ENCODE measurements around the gene CCDC97. TPM values are rescaled to one million over a fixed set of nuclear protein-coding genes. Genes with fewer than 3 reads are reported as not detected.

Gene CCDC97
- total and polyA plus RNA-seq, 4 donors: 7.0 to 24.3 (median 14.8) TPM

GRCh38 chr19:41303954-41304353, 6.0 kb upstream of the CCDC97 start:
- intact Hi-C loops (cut with DNase I): no loop called here

GRCh38 chr19:41304706-41305483, 5.1 kb upstream of the CCDC97 start:
- 65 to 69% methylated on average over 4 of the region's 4 CpGs for WGBS, 2 donors
- H3K4me3 ChIP-seq (ENCODE audit: low read length in 2 of 2): no peak overlapping the region
- no peaks in the 10 kb centered on the region for H3K27me3 ChIP-seq (ENCODE audit: control insufficient read depth in 1 of 2, insufficient read depth in 2 of 2, low read length in 1 of 2)
- ATAC-seq (ENCODE audit: low FRiP score) (no peak), DNase-seq (no peak)
- H3K36me3 ChIP-seq (ENCODE audit: control insufficient read depth in 1 of 2, insufficient read depth in 2 of 2, low read length in 1 of 2): peaks cover 2 to 14% of the 10 kb centered on the region in 2 donors
- intact Hi-C loops (cut with DNase I): loop anchor here in 1 of 2 donors (5.0 kb wide), 1 partner anchor 38 kb away; no protein-coding TSS in a partner anchor
- no peaks in the 10 kb centered on the region for H3K4me1 ChIP-seq (ENCODE audit: control insufficient read depth in 1 of 2, insufficient read depth in 2 of 2, low read length in 2 of 2)
- no peaks in the 10 kb centered on the region for H3K9me3 ChIP-seq (ENCODE audit: control insufficient read depth, low read length)
- no peak overlapping the region for H3K27ac ChIP-seq (ENCODE audit: low read depth in 1 of 2, low read length in 2 of 2)

More at GRCh38 chr19:41303954-41304353, 6.0 kb upstream of the CCDC97 start:
- Histone ChIP-seq H3K4me1 (ENCODE audit: control insufficient read depth in 1 of 2, insufficient read depth in 2 of 2, low read length in 2 of 2) (no peaks in the 10 kb centered on the region), H3K4me3 (ENCODE audit: low read length in 2 of 2) (no peak overlapping the region), H3K36me3 (ENCODE audit: control insufficient read depth in 1 of 2, insufficient read depth in 2 of 2, low read length in 1 of 2) (peaks cover 2 to 14% of the 10 kb centered on the region in 2 donors), H3K9me3 (ENCODE audit: control insufficient read depth, low read length) (no peaks in the 10 kb centered on the region), H3K27me3 (ENCODE audit: control insufficient read depth in 1 of 2, insufficient read depth in 2 of 2, low read length in 1 of 2) (no peaks in the 10 kb centered on the region), H3K27ac (ENCODE audit: low read depth in 1 of 2, low read length in 2 of 2) (no peak overlapping the region)
- ATAC-seq (ENCODE audit: low FRiP score) (no peak), DNase-seq (peak in 1 of 2 donors; percentile 70)
- 88 to 89% methylated on average over 14 of the region's 14 CpGs for WGBS, 2 donors

DNA sequence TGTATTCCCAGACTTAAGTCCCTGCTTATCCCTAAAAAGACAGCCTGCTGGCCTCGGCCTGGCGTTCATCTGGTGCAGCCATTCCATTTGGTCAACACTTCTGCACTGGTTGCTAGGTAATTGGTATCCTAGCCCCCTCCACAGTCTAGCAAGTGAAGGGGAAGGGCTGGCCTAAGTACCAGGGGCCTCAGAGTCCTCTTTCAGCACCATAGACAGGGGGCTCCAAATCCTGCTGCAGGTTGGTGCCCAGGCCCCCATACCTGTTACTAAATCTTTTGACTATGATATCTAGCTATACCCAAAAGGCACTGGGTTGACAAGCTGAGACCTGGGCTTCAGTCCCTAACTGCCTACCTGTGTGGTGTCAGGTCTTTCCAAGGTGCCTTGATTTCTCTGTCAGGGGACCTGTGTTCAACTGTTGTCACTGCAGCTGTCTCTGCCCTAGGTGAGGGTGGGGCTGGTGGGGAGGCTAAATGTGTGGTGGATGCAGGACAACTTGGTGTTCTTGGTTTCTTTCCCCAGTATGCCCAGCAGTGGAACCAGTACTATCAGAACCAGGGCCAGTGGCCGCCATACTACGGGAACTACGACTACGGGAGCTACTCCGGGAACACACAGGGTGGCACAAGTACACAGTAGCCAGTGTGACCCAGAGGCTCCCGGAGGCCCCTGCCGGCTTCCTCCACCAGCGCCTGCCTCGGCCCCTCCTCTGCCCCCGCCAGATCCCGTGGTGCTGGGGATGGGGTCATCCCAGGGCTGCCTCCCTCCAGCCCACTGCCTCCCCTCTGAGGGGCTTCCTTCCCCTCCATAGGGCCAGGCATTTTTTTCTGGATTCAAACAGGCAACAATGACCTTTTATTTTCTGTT, 3.8 kb upstream of the CCDC97 start:
- DNase-seq (peak; percentile 36 to 70), ATAC-seq (ENCODE audit: low FRiP score) (no peak)
- Histone ChIP-seq H3K4me3 (ENCODE audit: low read length in 2 of 2) (no peak overlapping the region), H3K27ac (ENCODE audit: low read depth in 1 of 2, low read length in 2 of 2) (no peak overlapping the region), H3K9me3 (ENCODE audit: control insufficient read depth, low read length) (no peaks in the 10 kb centered on the region), H3K36me3 (ENCODE audit: control insufficient read depth in 1 of 2, insufficient read depth in 2 of 2, low read length in 1 of 2) (peaks cover 2 to 12% of the 10 kb centered on the region in 2 donors), H3K4me1 (ENCODE audit: control insufficient read depth in 1 of 2, insufficient read depth in 2 of 2, low read length in 2 of 2) (no peaks in the 10 kb centered on the region), H3K27me3 (ENCODE audit: control insufficient read depth in 1 of 2, insufficient read depth in 2 of 2, low read length in 1 of 2) (no peaks in the 10 kb centered on the region)
- intact Hi-C loops (cut with DNase I): loop anchor here in 1 of 2 donors (5.0 kb wide), 1 partner anchor 39 kb away; no protein-coding TSS in a partner anchor
- WGBS, 2 donors: 75 to 77% methylated on average over 13 of the region's 13 CpGs

- Histone ChIP-seq H3K4me3 (ENCODE audit: low read length in 2 of 2) (no peak overlapping the region), H3K4me1 (ENCODE audit: control insufficient read depth in 1 of 2, insufficient read depth in 2 of 2, low read length in 2 of 2) (no peaks in the 10 kb centered on the region), H3K27ac (ENCODE audit: low read depth in 1 of 2, low read length in 2 of 2) (no peak overlapping the region), H3K27me3 (ENCODE audit: control insufficient read depth in 1 of 2, insufficient read depth in 2 of 2, low read length in 1 of 2) (no peaks in the 10 kb centered on the region), H3K36me3 (ENCODE audit: control insufficient read depth in 1 of 2, insufficient read depth in 2 of 2, low read length in 1 of 2) (peaks cover 2 to 12% of the 10 kb centered on the region in 2 donors), H3K9me3 (ENCODE audit: control insufficient read depth, low read length) (no peaks in the 10 kb centered on the region)
- DNase-seq: no peak
- intact Hi-C loops (cut with DNase I): loop anchor here in 1 of 2 donors (5.0 kb wide), 1 partner anchor 40 kb away; no protein-coding TSS in a partner anchor
- 57 to 73% methylated on average over 8 of the region's 8 CpGs for WGBS, 2 donors
- ATAC-seq (ENCODE audit: low FRiP score): no peak
Measured at GRCh38 chr19:41307090-41307875, 2.7 kb upstream of the CCDC97 start.

DNA sequence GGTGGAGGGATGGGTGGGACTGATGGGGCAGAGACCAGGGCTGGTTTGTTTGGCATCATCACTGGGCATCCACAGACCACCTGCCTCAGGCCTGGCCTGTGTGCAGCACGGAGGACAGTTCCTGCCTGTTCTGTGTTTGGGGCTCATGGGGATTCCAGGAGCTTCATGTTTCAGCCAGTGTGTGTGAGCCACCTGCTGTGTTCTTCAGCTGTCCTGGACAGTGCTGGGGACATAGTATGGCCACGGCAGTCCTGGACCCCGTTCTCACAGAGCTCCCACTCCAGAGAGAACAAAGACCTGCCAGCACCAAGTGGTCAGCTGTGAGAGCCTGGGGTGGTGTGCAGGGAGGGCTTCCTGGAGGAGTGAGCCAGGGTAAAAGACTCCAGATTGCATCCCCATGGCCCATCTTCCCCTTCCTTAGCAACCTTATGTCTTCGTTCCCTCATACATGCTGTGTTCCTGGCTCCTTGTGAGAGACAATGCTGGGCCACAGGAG, 2.0 kb upstream of the CCDC97 start:
- H3K4me3 ChIP-seq (ENCODE audit: low read length in 2 of 2): no peak overlapping the region
- H3K36me3 ChIP-seq (ENCODE audit: control insufficient read depth in 1 of 2, insufficient read depth in 2 of 2, low read length in 1 of 2): peaks cover 2 to 12% of the 10 kb centered on the region in 2 donors
- H3K27ac ChIP-seq (ENCODE audit: low read depth in 1 of 2, low read length in 2 of 2): peak overlapping the region in 1 of 2 donors; percentile 53
- H3K4me1 ChIP-seq (ENCODE audit: control insufficient read depth in 1 of 2, insufficient read depth in 2 of 2, low read length in 2 of 2): no peaks in the 10 kb centered on the region
- DNase-seq (peak; percentile 43 to 57), ATAC-seq (ENCODE audit: low FRiP score) (no peak)
- WGBS, 2 donors: 42 to 43% methylated on average over 4 of the region's 4 CpGs
- H3K27me3 ChIP-seq (ENCODE audit: control insufficient read depth in 1 of 2, insufficient read depth in 2 of 2, low read length in 1 of 2): no peaks in the 10 kb centered on the region
- no peaks in the 10 kb centered on the region for H3K9me3 ChIP-seq (ENCODE audit: control insufficient read depth, low read length)
- intact Hi-C loops (cut with DNase I): loop anchor here (2.0 to 5.0 kb wide), 3 partner anchors 41 to 103 kb away; partner anchors contain the start of gene HNRNPUL1 (in 1 of the 2)

- H3K4me3 ChIP-seq (ENCODE audit: low read length in 2 of 2): peak overlapping the region in 1 of 2 donors; percentile 8
- DNase-seq (peak; percentile 94 to 98), ATAC-seq (ENCODE audit: low FRiP score) (peak; percentile 88)
- H3K9me3 ChIP-seq (ENCODE audit: control insufficient read depth, low read length): no peaks in the 10 kb centered on the region
- H3K27ac ChIP-seq (ENCODE audit: low read depth in 1 of 2, low read length in 2 of 2): peak overlapping the region in 1 of 2 donors; percentile 92
- 16 to 20% methylated on average over 8 of the region's 8 CpGs for WGBS, 2 donors
- intact Hi-C loops (cut with DNase I): loop anchor here (2.0 to 5.0 kb wide), 3 partner anchors 41 to 104 kb away; partner anchors contain the start of gene HNRNPUL1 (in 1 of the 2)
- H3K27me3 ChIP-seq (ENCODE audit: control insufficient read depth in 1 of 2, insufficient read depth in 2 of 2, low read length in 1 of 2): no peaks in the 10 kb centered on the region
- H3K36me3 ChIP-seq (ENCODE audit: control insufficient read depth in 1 of 2, insufficient read depth in 2 of 2, low read length in 1 of 2): peaks cover 2 to 12% of the 10 kb centered on the region in 2 donors
- no peaks in the 10 kb centered on the region for H3K4me1 ChIP-seq (ENCODE audit: control insufficient read depth in 1 of 2, insufficient read depth in 2 of 2, low read length in 2 of 2)
Measured at GRCh38 chr19:41308450-41309179, 1.4 kb upstream of the CCDC97 start.

DNA sequence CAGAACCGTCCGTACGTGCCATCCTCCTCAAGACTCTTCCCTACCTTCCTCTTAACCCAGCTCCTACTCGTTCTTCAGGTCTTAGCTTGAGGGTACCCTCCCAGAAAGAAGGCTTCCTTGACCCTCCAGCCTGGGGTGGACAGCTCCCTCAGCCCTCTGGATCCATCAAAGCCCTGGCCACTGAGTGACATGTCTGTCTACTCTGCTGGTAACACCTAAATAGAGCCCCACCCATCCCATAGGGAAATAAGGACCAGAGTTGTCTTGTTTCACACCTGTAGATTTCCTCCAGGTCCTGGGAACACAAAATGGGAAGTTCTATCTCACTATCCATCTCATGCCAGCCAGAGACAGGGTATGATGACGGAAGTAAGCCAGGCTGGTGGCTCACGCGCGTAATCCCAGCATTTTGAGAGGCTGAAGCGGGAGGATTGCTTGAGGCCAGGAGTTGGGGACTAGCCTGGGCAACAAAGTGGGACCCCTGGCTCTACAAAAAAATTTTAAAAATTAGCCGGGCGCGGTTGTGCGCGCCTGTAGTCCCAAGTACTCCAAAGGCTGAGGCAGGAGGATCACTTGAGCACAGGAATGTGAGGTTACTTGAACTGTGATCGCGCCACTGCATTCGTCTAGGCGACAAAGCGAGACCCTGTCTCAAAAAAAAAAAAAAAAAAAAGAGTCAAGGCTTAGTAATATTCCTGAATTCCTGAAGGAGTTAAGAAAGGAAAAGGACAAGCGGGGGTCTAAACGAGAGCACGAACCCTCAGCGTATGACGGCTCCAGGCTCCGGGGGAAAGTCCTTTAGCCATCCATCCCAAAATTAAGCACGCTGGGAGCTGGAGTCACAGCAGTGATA, 566 bp upstream of the CCDC97 start:
- Histone ChIP-seq H3K9me3 (ENCODE audit: control insufficient read depth, low read length) (no peaks in the 10 kb centered on the region), H3K27me3 (ENCODE audit: control insufficient read depth in 1 of 2, insufficient read depth in 2 of 2, low read length in 1 of 2) (no peaks in the 10 kb centered on the region), H3K4me1 (ENCODE audit: control insufficient read depth in 1 of 2, insufficient read depth in 2 of 2, low read length in 2 of 2) (no peaks in the 10 kb centered on the region), H3K4me3 (ENCODE audit: low read length in 2 of 2) (peak overlapping the region; percentile 67 to 88), H3K27ac (ENCODE audit: low read depth in 1 of 2, low read length in 2 of 2) (peak overlapping the region; percentile 50 to 92), H3K36me3 (ENCODE audit: control insufficient read depth in 1 of 2, insufficient read depth in 2 of 2, low read length in 1 of 2) (peaks cover 2 to 10% of the 10 kb centered on the region in 2 donors)
- intact Hi-C loops (cut with DNase I): loop anchor here (1.0 to 5.0 kb wide), 5 partner anchors 16 to 105 kb away; partner anchors contain the start of genes HNRNPUL1 (in 1 of the 2) and TGFB1 (in 1 of the 2)
- ATAC-seq (ENCODE audit: low FRiP score): peak; percentile 17
- 4 to 6% methylated on average over 26 of the region's 26 CpGs for WGBS, 2 donors
- peak; percentile 49 to 71 for DNase-seq

All from aorta (tissue), 5 donors.